ENCODE results near the gene FLT1.

Gene FLT1

GRCh38 chr13:28385362-28385761 lies 109.6 kb downstream of the FLT1 start:
- no peak for DNase-seq (ENCODE audit: low spot score)

GRCh38 chr13:28384789-28385188 lies 110.1 kb downstream of the FLT1 start:
- DNase-seq (ENCODE audit: low spot score) = no peak

DNA sequence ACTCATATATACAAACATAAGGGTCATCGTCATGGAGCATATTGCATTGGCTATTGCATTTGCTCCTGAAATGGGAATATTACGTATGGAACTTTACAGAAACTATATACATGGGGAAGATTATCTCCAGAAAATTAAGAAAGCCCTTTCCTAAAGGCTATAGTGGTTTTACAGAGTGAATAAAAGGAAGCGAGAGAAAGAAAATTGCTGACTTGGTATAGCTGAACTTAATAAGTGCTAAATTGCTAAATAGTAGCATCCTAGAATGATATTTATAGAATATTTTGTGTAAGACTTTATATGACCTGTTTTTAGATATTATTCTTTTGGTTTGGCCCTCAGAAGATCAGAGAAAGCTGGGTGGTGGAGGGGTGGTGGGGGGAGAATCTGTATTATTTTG lies 114.6 kb downstream of the FLT1 start:
- DNase-seq (ENCODE audit: low spot score) = no peak

GRCh38 chr13:28379371-28380083 lies 115.4 kb downstream of the FLT1 start:
- no peak for DNase-seq (ENCODE audit: low spot score)

- no peak for DNase-seq (ENCODE audit: low spot score)
Measured at GRCh38 chr13:28376604-28377003, 118.3 kb downstream of the FLT1 start.

DNA sequence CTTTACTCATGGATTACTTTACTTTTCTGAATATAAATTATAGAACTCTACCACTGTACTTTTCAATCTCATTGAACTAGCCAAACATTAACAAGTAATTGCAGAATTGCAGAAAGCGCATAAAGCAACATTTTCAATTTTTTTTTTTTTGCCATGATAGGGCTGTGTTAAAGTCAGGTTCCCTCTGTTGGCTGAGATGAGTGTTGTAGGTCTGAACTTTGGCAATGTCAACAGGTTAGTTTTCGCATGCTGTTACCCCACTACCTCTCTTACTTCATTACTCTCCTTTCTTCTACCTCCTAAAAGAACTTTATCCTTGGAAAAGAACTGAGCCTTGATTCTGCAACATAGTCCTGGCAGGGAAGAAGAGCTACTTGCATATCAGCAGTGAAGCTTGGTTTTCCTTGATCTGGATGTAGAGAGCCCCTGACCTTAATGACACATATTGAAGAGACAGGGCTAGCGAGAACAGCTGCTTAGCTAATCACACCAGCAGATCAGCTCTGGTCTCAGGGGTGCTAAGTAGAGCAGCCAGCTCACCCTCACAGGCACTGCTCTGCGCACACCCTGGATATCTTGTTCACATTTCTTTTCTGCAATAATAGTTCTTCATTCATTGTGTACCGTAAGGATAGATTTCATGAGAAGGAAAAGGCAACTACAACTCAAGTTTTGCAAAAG lies 119.5 kb downstream of the FLT1 start:
- no peak for DNase-seq (ENCODE audit: low spot score)

DNA sequence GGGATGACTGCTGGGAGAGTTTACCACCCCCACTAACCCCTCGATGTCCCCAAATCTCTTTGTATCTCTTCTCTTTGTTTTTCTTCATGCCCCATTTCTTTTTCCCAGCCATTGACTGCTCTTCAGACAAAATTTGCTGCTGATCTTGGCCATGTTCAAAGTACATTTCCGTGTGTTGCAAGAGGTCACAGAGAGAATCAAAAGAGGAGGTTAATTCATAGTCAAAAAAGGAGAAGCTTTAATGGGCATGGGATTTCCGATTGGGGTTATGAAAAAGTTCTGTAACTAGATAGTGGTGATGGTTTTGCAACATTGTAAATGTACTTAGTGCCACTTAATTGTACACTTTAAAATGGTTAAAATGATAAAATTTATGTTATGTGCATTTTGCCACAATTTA lies 121.1 kb downstream of the FLT1 start:
- no peak for DNase-seq (ENCODE audit: low spot score)

DNA sequence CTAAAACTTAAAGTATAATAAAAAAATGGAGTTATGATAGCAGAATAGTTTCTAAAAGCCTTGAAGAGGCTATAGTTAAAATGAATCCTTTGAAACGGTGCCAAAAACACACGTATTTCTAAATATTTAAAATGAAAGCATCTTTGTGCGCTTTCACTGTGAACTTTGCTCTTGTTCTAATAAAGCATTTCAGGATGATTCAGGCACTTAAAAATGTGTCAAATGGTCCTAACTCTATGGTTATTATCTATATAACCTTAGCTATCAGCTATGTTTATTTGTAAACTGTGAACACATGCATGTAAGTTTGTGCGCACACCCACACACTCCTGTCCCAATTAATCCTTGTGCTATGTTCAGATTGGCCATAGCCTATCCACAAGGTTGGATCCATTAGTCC lies 124.5 kb downstream of the FLT1 start:
- no peak for DNase-seq (ENCODE audit: low spot score)

DNA sequence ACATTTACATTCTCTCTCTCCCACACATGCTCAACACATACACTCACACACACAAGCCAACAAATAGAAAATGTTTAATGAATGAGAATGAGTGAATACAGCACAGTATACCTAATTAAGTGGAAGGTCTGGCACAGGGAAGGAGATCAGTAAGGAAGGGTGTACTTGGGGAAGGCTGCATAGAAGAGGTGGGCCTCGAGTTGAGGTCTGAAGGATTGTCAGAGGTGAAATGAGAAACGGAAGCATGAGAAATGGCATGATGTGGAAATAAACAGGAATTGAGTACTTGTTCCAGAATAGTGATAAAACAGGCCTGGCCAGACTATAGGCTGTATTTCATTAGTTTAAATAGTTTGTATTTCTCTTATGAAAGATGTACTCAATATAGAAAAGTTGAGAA lies 136.2 kb downstream of the FLT1 start:
- no peak for DNase-seq (ENCODE audit: low spot score)

DNA sequence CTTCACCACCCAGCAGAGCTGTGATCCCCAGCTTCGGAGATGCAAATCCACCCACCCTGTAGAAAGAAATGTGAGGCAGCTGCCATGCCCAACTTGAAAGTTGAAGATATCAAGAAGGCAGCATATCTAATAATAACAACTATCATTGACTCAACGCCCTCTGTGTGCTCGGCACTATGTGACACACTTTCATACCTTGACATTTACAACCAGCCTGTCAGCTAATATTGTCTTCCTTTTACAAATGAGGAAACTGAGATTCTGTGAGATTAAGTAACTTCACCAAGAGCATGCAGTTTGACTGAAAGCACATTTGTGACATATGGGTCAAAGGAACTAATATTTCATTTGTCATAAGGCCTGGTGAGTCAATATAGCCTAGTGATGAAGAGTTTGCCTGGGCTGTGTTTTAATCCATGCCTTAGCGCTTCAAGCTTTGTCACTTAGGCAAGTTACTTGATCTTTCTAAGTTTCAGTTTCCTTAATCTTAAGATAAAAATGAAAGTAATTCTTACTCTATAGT lies 137.0 kb downstream of the FLT1 start:
- no peak for DNase-seq (ENCODE audit: low spot score)

GRCh38 chr13:28357247-28357825 lies 137.6 kb downstream of the FLT1 start:
- DNase-seq (ENCODE audit: low spot score) = no peak

DNA sequence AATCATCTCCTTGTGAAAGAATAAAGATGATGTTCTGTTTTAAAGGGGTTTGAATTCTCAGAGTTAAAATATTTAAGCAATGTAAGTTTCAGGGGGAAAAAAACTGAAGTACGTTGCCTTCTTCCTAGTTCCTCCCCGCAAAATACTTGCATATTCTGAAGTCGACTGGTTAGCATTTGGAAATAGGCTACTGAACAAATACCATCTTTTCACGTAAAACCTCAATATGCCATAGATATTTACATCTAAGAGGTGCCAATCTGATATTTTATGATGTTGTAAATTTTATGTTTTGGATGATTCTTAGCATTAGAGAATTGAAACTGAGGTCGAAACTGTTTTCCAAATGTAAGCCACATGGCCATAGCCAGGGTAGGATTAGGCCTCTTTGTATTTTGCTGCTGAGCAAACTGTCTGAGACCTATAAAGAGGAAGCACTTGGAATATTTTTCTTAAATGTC lies 138.3 kb downstream of the FLT1 start:
- DNase-seq (ENCODE audit: low spot score) = no peak

DNA sequence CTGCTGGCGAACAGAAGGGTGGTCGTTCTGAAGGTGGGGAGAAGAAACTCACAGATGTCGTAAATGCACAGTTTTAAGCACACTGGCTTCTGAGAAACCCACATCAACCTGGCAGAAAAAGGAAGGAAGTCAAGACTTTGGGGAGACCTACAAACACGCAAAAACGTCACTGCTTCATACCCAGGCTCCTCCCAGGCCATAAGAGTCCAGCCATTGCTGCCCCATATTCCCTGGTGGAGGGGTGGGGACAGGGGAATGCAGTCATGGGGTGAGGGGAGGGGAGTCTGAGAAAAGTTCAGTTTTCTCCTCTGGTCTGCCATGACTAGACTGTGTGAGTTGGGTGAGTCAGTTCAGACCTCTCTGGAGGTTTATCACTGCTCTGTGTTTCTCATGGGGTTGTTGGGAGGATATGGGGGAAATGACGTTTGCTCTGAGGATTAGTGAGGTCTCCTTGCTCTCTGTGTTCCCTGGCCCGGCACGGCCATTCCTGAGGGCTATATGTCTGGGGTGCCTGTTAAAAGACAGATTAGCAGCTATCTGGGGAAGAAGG lies 139.0 kb downstream of the FLT1 start:
- DNase-seq (ENCODE audit: low spot score) = no peak

- DNase-seq (ENCODE audit: low spot score) = no peak
Measured at GRCh38 chr13:28355046-28355821, 139.7 kb downstream of the FLT1 start.

GRCh38 chr13:28353679-28354078 lies 141.2 kb downstream of the FLT1 start:
- no peak for DNase-seq (ENCODE audit: low spot score)

DNA sequence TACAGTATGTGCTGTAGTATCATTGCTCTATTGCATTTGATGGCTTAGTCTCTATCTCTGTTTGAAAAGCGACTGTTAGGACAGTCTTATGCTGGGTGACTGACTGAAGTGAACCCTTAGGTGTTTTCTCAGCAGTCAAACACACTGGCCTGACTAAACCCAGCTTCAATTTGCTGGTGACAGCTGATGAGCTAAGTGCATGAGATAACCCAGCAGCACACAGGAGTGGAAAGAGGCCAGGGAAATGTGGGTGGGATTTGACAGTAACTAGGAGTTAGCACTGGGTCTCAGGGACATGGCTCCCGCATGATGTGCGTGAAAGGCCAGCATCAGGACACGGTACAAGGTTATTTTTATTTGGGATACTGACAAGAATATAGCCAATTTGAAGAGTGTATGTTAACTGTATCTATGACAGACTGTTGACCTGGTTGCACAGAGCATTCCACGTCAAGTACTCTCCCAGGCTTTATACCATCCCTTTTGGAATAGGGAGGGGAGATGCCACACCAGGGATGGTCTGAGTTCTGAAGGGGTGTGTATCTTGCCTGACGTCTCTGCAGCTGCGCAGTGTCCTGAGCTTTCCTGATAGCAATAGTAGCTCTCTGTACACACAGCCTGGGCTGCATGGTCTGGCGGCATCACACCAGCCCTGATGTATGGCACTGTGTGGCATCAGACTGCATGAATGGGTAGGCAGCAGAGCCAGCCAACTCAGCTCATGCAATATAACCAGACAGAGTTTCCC lies 144.8 kb downstream of the FLT1 start:
- no peak for DNase-seq (ENCODE audit: low spot score)

DNA sequence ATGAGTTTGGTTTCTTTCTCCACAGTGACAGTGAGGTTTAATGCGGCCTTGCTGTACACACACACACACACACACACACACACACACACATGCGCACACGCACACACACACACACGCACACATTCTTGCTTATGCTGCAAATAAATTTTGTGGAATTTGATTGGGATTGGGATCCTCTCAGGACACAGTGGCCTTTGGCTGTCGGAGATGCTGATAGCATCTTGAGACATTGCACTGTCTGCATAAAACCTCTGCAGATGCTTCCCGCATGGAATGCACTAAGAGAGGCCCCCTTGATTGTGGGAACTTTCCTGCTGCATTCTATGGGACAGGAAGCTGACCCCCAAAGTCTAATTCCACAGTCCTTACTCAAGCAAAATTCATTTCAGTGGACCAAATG lies 145.6 kb downstream of the FLT1 start:
- no peak for DNase-seq (ENCODE audit: low spot score)

DNA sequence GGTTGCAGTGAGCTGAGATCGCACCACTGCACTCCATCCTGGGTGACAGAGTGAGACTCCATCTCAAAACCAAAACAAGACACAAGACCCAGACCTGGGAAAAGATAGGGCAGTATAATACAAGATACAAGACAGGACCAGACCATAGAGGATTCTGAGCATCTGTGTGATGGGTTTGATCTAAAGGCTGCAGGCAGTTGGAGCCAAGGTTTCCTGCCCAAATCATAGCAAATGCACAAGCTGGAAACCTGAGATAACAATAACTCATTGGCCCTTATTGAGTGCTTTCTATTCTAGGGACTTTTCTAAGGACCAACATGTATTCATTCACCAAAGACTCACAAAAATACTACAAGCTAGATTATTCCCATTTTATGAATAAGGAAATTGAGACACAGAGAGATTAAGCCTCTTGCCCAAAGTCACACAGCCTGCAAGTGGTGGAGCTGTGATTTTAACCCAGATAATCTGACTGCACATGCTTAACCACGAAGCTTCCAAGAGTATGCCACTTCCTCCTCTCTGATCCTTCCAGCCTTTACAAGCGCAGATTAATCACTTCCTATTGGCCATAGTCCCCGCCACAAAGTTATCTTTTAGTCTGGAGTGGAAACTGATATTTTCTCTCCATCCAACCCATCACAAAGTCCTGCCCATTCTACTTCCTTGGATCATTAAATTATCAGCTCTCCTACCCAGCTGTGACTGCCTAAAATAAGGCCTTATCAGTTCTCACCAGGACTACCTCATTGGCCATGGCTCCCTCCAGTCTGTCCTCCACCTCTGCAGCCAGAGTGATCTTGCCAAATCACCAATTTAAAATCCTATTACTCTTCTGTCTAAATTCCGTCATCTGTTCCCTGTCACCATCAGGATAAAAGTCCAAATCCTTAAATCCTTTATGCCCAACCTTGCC lies 147.2 kb downstream of the FLT1 start:
- no peak for DNase-seq (ENCODE audit: low spot score)

GRCh38 chr13:28346154-28346553 lies 148.8 kb downstream of the FLT1 start:
- no peak for DNase-seq (ENCODE audit: low spot score)

GRCh38 chr13:28344163-28344562 lies 150.8 kb downstream of the FLT1 start:
- no peak for DNase-seq (ENCODE audit: low spot score)
